Eye (tissue), 1 donor: Measurements from ENCODE around the gene SRP14.
A peak's percentile ranks its signal among the peaks of the same experiment; 100 is the strongest.
"Not testable (repeated sequence)": the region's sequence is repeated elsewhere in the genome, so short reads cannot be mapped to it uniquely, and the experiment has no call there.

Experiments
- DNase-seq: peaks from one replicate; pipeline ENCODE4 v3.0.0-alpha.2; 2015

The SRP14 gene

DNA sequence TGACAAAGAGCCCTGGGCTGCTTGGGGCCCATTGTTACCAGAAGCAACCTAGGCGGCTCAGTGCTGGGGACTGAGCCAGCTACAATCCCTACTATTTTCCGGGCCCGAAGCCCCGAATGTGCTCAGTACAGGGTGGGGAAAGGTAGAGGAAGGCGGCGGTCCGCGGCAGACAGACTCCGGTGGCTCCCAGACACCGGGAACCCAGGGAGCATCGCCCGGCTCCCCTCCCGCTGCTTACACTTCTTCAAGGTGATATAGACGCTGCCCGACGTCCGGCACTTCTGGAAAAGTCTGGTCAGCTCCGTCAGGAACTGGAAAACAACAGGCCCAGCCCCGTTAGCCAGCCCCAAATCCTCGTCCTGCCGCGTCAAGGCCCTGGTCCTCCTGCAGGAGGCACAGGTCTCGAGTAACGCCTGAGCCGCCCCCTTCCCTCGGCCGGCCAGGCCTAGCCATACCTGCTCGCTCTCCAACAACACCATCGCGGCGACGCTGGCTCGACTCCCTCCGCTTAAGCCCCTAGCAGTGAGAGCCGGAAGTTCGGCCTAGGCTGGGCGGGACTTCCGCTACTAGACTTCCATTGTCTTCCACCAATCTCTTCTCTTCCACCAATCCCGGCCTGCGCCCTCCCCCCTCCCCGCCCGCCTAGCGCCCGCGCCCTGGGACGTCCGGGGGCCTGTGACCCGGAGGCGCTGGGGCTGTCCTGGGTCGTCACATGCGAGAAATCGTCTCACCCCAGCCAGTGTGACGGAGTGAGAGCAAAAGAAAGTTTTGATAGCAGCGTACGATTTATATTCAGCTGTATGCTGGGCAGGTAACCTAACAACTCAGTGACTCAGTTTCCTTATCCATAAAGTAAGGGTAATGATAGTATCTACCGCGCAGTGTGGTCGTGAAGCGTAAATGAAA lies at the start of gene SRP14:
TSS of gene SRP14 (minus strand) at position 544 of the 906 bp plus-strand sequence. CDS start at position 479, 65 bp downstream.
- peak; percentile 98 for DNase-seq

DNA sequence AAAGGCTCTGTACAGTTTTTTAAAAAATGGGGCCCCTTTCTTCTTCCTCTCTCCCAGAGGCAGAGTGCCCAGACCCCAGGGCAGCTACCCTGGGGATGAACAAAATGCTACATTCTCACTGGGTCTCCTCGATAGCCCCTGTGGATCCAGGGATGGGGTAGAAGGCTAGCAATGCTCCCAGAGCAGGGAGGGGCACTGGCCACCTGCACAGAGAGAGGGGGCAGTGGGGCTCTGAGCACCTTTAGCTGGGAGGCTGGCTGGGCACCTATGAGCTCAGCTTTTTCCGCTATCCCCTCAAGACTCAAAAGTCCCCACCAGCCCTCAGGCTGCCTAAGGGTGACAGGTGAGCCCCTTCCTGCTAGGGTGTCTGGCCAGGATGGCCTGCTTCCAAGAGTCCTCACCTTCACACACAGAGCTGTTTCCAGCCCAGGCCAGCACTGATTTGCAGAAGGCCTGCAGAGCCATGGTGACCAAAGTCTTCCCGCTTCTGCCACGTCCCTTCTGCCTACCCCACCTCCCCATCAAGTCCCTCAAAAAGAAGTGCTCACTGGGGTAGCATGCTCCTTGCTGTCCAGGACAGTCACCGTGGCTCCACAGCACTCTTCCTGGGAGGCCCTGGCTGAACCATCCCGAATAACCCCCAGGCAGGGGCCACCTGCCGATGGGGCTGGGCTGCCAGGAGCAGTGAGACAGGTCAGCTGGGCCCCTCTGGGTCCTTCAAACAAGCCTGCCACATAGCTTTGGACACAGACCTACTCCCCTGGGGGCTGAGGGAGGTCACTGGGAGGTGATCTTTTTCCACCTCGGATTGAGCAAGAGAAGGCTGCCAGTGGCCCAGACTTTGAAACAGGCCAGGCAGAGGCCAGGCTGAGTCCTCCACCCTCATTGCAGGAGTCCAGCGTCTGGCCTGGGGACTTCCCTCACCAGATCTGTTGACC lies 49.3 kb upstream of the SRP14 start:
- no peak for DNase-seq

GRCh38 chr15:40087068-40087810 lies 48.3 kb upstream of the SRP14 start:
- no peak for DNase-seq

GRCh38 chr15:40085266-40085665 lies 46.3 kb upstream of the SRP14 start:
- no peak for DNase-seq

GRCh38 chr15:40084650-40085049 lies 45.7 kb upstream of the SRP14 start:
- DNase-seq = no peak

- DNase-seq = peak; percentile 13
These were observed 43.4 kb upstream of the SRP14 start for GRCh38 chr15:40082195-40082883.

DNA sequence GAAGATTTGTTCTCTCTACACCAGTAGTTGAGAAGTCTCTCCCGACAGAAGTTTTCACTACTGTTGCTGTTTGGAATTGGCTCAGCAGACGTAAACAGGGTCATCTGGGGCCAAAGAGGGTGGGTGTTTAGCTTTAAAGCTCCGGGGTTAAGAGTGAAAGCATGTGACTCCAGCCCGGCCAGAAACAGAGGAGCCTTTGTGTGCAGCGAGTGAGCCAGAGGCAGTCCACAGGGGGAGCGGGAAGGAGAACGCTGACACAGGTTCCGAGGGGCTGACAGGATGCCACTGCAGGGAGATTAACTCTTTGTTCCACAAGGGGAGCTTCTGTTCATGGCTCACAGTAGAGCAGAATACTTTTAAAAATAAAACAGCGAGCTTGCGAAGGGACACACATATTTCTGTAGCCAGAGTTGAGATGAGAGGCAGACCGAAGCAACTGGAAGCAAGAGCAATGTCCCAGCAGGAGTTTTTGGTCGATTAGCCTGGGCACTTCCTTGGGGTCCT lies 42.8 kb upstream of the SRP14 start:
- DNase-seq = peak; percentile 90

DNA sequence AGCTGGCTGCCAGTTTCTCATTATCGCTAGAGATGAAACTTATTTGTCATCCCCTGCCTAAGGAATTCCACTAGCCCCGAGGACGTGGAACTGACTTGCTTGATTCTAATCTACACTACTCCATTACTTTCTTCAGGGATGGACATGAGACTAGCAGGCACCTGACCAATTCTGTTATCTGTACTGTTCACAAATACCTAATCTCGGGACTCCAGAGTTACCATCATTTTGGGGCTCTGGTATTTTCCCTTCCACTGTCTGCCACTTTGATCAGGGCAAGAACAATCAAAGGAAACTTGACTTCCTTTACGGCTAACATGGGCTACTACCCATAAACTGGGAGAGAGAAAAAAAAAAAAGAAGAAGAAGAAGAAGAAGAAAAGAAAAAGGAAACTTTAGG lies 41.9 kb upstream of the SRP14 start:
- DNase-seq = no peak

- no peak for DNase-seq
These were observed 41.1 kb upstream of the SRP14 start for GRCh38 chr15:40080104-40080503.

- no peak for DNase-seq
These were observed 40.5 kb upstream of the SRP14 start for GRCh38 chr15:40079456-40079855.

GRCh38 chr15:40075298-40076044 lies 36.5 kb upstream of the SRP14 start:
- DNase-seq = no peak

DNA sequence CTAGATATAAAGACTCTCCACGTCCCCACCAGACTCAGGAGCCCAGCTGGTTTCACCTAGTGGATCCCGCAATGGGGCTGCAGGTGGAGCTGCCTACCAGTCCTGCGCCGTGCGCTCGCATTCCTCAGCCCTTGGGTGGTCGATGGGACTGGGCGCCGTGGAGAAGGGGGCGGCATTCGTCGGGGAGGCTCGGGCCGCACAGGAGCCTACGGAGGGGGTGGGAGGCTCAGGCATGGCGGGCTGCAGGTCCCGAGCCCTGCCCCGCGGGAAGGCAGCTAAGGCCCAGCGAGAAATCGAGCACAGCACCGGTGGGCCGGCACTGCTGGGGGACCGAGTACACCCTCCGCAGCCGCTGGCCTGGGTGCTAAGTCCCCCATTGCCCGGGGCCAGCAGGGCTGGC lies 35.7 kb upstream of the SRP14 start:
- DNase-seq = not testable (repeated sequence)

- DNase-seq = not testable (repeated sequence)
These were observed 34.9 kb upstream of the SRP14 start for GRCh38 chr15:40073716-40074490.

DNA sequence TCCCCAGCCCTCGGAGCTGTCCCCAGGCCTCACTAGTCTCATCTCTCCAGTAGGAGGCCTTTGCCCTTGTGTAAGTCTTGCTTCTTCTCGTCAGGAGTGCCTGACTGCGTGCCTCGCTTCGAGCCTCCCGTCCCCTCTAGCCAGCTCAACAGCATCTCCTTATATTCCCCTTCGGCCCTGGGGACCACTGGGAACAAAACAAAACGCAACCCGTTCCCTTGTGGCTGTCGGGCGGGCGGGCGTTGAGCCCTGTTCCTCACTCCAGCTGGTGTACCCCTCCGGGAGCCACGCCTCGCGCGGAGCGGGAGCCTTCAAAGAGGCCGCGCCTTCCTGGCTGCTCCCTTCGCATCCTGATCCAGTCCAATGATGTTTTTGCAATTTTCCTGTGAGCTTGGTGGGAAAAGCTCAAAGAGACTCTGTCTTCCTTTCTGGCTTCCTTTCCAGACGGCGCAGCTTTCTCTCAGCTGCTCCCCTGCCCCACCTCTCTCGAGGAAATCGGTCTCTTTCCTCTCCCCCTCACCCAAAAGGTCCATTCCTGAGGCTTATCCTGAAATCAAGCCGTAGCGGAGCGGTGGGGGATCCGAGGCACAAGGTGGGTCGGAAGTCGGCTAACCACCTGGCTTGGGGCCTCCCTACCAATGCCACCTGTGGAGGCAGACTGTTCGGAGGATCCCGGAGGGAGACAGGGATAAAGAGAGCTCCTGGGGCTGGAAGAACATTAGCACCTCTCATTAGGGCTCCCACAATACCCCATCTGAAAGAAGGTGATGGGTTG lies 33.4 kb upstream of the SRP14 start:
- DNase-seq = no peak

DNA sequence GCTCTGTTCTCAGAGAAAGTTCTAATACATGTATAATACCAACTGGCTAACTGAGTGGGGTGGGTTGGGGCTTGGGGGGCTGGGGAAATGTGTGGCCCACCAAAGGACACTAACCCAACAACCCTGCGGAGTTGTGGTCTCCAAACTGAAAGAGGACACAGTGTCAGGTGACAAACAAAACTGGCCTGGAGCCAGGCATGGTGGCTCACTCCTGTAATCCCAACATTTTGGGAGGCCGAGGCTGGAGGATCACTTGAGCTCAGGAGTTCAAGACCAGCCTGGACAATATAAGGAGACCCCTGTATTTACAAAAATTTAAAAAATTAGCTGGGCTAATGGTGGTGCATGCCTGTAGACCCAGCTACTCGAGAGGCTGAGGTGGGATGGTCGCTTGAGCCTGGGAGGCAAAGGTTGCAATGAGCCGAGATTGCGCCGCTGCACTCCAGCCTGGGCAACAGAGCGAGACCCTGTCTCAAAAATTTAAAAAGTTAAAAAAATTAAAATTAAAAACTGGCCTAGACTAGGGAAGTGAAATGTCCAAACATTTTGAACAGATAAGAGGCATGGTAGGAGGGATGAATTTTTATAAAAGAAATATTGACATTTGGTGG lies 31.7 kb upstream of the SRP14 start:
- no peak for DNase-seq

- no peak for DNase-seq
These were observed 31.2 kb upstream of the SRP14 start for GRCh38 chr15:40070166-40070557.

GRCh38 chr15:40069178-40070165 lies 30.5 kb upstream of the SRP14 start:
- peak; percentile 90 for DNase-seq
